HCT116 (cell line): ENCODE measurements around the gene SLC25A48. TPM values are rescaled to one million over a fixed set of nuclear protein-coding genes. Genes with fewer than 3 reads are reported as not detected.

Source experiments
- ATAC-seq: fragments of 200-7000 bp; cut with Tn5 transposase; 2 replicates; pipeline ENCODE4 v1.9.1; 2020; ENCODE audit warnings: mild to moderate bottlenecking, moderate library complexity
- BruUV-seq: library from RNA; stranded (reverse); fragments of 400-500 nt; replicated peaks from 2 replicates; lab custom pipeline; 2021; lab: Mats Ljungman, UMichigan
- CTCF ChIA-PET: fragments of 300-600 bp; sonication (Branson Sonifier 250); formaldehyde crosslinking; loops from one replicate; lab custom pipeline; 2021; ENCODE audit warnings: antibody characterized with exemption; lab: Charles Lee
- POLR2A ChIA-PET: fragments of 300-600, 350-600 bp; sonication (Branson Sonifier 250); formaldehyde crosslinking; loops from one replicate; lab custom pipeline; 2021; ENCODE audit warnings: antibody characterized with exemption; lab: Charles Lee
- RAD21 ChIA-PET, 2 experiments: fragments of 300-600 bp; sonication (Branson Sonifier 250); formaldehyde crosslinking; loops; one replicate each; lab custom pipeline; 2023; ENCODE audit warnings: low total read pairs in 2 of 2; ENCODE audit not compliant: uncharacterized antibody in 2 of 2, unreplicated experiment in 2 of 2, low non-redundant PET in 1 of 2; lab: Charles Lee
- DNase-seq: peaks from one replicate; pipeline ENCODE4 v3.0.0-alpha.2; 2010; ENCODE audit warnings: low read depth, low spot score
- H2AFZ ChIP-seq: fragments of 200-600 bp; shearing (Covaris generic), sonication (generic); 2 replicates; pipeline ENCODE4 v1.6.1; 2017; ENCODE audit warnings: low read depth, mixed run types, mixed read lengths, antibody characterized with exemption, low read length; ENCODE audit not compliant: poor library complexity, severe bottlenecking
- H3K27ac ChIP-seq: 2 replicates; pipeline ENCODE4 v1.5.1; 2012; ENCODE audit warnings: low read depth, low read length
- H3K27me3 ChIP-seq: fragments of 200-600 bp; sonication (generic); 2 replicates; pipeline ENCODE4 v1.6.1; 2016; ENCODE audit warnings: mixed run types, low read length, mixed read lengths; ENCODE audit not compliant: insufficient read depth
- H3K36me3 ChIP-seq, 2 experiments: fragments of 200-500 bp in 1 of 2; fragments of 200-600 bp in 1 of 2; sonication (Bioruptor generic) in 1 of 2; sonication (generic) in 1 of 2; 2 replicates each; pipeline versions ENCODE4 v1.5.1 to v1.6.1; 2014 to 2016; ENCODE audit warnings: low read length in 2 of 2, inconsistent platforms in 1 of 2, mixed read lengths in 1 of 2, mixed run types in 1 of 2; ENCODE audit not compliant: insufficient read depth in 2 of 2, control insufficient read depth in 1 of 2
- H3K4me1 ChIP-seq, 2 experiments: fragments of 200-600 bp in 1 of 2; sonication (generic) in 1 of 2; 2 replicates each; pipeline versions ENCODE4 v1.5.1 to v1.6.1; 2012 to 2017; ENCODE audit warnings: low read length in 2 of 2, inconsistent platforms in 1 of 2, mild to moderate bottlenecking in 1 of 2, mixed read lengths in 1 of 2, mixed run types in 1 of 2, moderate library complexity in 1 of 2; ENCODE audit not compliant: insufficient read depth in 2 of 2, control insufficient read depth in 1 of 2
- H3K4me2 ChIP-seq: fragments of 200-600 bp; sonication (generic); 2 replicates; pipeline ENCODE4 v1.6.1; 2017; ENCODE audit warnings: mixed run types, low read length, mixed read lengths
- H3K4me3 ChIP-seq, 2 experiments: fragments of 200-600 bp in 1 of 2; sonication (generic) in 1 of 2; replicated peaks in 1 of 2; 2 replicates each; pipeline ENCODE4 v1.5.1; 2011 to 2016; ENCODE audit warnings: low read length in 2 of 2, control low read depth in 1 of 2, low read depth in 1 of 2, mild to moderate bottlenecking in 1 of 2, mixed read lengths in 1 of 2, mixed run types in 1 of 2
- H3K79me2 ChIP-seq: fragments of 200-600 bp; sonication (generic); 2 replicates; pipeline ENCODE4 v1.6.1; 2017; ENCODE audit warnings: mild to moderate bottlenecking, mixed run types, low read length, moderate library complexity, mixed read lengths; ENCODE audit not compliant: insufficient read depth
- H3K9ac ChIP-seq: fragments of 200-600 bp; sonication (generic); 2 replicates; pipeline ENCODE4 v1.6.1; 2016; ENCODE audit warnings: low read length, mixed read lengths
- H3K9me2 ChIP-seq: fragments of 200-600 bp; sonication (generic), shearing (Covaris generic); 2 replicates; pipeline ENCODE4 v1.6.1; 2017; ENCODE audit warnings: mixed run types, mild to moderate bottlenecking, moderate library complexity; ENCODE audit not compliant: insufficient read depth
- H3K9me3 ChIP-seq, 2 experiments: fragments of 200-500 bp in 1 of 2; fragments of 200-600 bp in 1 of 2; sonication (Bioruptor generic) in 1 of 2; sonication (generic) in 1 of 2; 2 replicates each; pipeline ENCODE4 v1.6.1; 2014 to 2017; ENCODE audit warnings: low read length in 2 of 2, mixed read lengths in 2 of 2, inconsistent platforms in 1 of 2, low read depth in 1 of 2, mild to moderate bottlenecking in 1 of 2, mixed run types in 1 of 2, moderate library complexity in 1 of 2; ENCODE audit not compliant: control insufficient read depth in 1 of 2, insufficient read depth in 1 of 2
- H4K20me1 ChIP-seq: fragments of 200-600 bp; sonication (generic), shearing (Covaris generic); 2 replicates; pipeline ENCODE4 v1.6.1; 2017; ENCODE audit warnings: mixed run types, mild to moderate bottlenecking, moderate library complexity; ENCODE audit not compliant: insufficient read depth
- CBX3 ChIP-seq: IDR thresholded peaks from 2 replicates; pipeline ENCODE4 v1.6.1; 2012; ENCODE audit warnings: low read depth
- CEBPB ChIP-seq: IDR thresholded peaks from 2 replicates; pipeline ENCODE4 v1.6.1; 2012; ENCODE audit warnings: low read depth
- CTCF ChIP-seq, 3 experiments: fragments of 200-600 bp in 1 of 3; sonication (generic) in 1 of 3; IDR thresholded peaks in 2 of 3; conservative IDR thresholded peaks in 1 of 3; 2 replicates each; pipeline ENCODE4 v1.5.1; 2012 to 2017; ENCODE audit warnings: low read depth in 2 of 3, low read length in 2 of 3, antibody characterized with exemption in 1 of 3, borderline replicate concordance in 1 of 3, control low read depth in 1 of 3, mild to moderate bottlenecking in 1 of 3, mixed read lengths in 1 of 3, mixed run types in 1 of 3, moderate library complexity in 1 of 3; ENCODE audit not compliant: insufficient read depth in 1 of 3
- ELF1 ChIP-seq: IDR thresholded peaks from 2 replicates; pipeline ENCODE4 v1.6.1; 2012; ENCODE audit warnings: low read depth, borderline replicate concordance
- EZH2 ChIP-seq: fragments of 200-600 bp; sonication (generic); IDR thresholded peaks from 2 replicates; pipeline ENCODE4 v1.6.1; 2017; ENCODE audit warnings: antibody characterized with exemption, mixed run types
- EZH2phosphoT487 ChIP-seq: fragments of 200-600 bp; IDR thresholded peaks from 2 replicates; pipeline ENCODE4 v1.6.1; 2018; ENCODE audit warnings: antibody characterized with exemption, borderline replicate concordance
- FOSL1 ChIP-seq: IDR thresholded peaks from 2 replicates; pipeline ENCODE4 v1.6.1; 2012; ENCODE audit warnings: low read depth
- JUND ChIP-seq: IDR thresholded peaks from 2 replicates; pipeline ENCODE4 v1.6.1; 2012
- MAX ChIP-seq: IDR thresholded peaks from 2 replicates; pipeline ENCODE4 v1.6.1; 2012
- POLR2AphosphoS5 ChIP-seq: IDR thresholded peaks from 2 replicates; pipeline ENCODE4 v1.6.1; 2011; ENCODE audit warnings: mild to moderate bottlenecking, low read depth, low read length, moderate library complexity
- RAD21 ChIP-seq: IDR thresholded peaks from 2 replicates; pipeline ENCODE4 v1.6.1; 2012; ENCODE audit warnings: low read depth, mild to moderate bottlenecking
- REST ChIP-seq: IDR thresholded peaks from 2 replicates; pipeline ENCODE4 v1.6.1; 2012; ENCODE audit warnings: low read depth
- SIN3A ChIP-seq: IDR thresholded peaks from 2 replicates; pipeline ENCODE4 v1.6.1; 2012; ENCODE audit warnings: low read depth
- SP1 ChIP-seq: IDR thresholded peaks from 2 replicates; pipeline ENCODE4 v1.6.1; 2012; ENCODE audit warnings: low read depth
- SRF ChIP-seq: IDR thresholded peaks from 2 replicates; pipeline ENCODE4 v1.6.1; 2012; ENCODE audit warnings: low read depth
- TCF7L2 ChIP-seq: IDR thresholded peaks from 2 replicates; pipeline ENCODE4 v1.7.0; 2011; ENCODE audit warnings: borderline replicate concordance, inconsistent platforms; ENCODE audit not compliant: insufficient read depth, insufficient read length; ENCODE audit errors: extremely low read depth
- YY1 ChIP-seq: IDR thresholded peaks from 2 replicates; pipeline ENCODE4 v1.6.1; 2011; ENCODE audit warnings: low read length, low read depth, moderate library complexity, mild to moderate bottlenecking; ENCODE audit not compliant: insufficient replicate concordance; ENCODE audit errors: extremely low read depth
- ZBTB33 ChIP-seq: IDR thresholded peaks from 2 replicates; pipeline ENCODE4 v1.6.1; 2011; ENCODE audit warnings: mild to moderate bottlenecking, low read length, moderate library complexity; ENCODE audit not compliant: insufficient replicate concordance; ENCODE audit errors: extremely low read depth
- ZFX ChIP-seq: fragments of 450-650 bp; IDR thresholded peaks from 2 replicates; pipeline ENCODE4 v1.6.1; 2017
- ZNF274 ChIP-seq: fragments of 200-500 bp; sonication (Bioruptor generic); IDR thresholded peaks from 2 replicates; pipeline ENCODE4 v1.6.1; 2014; ENCODE audit warnings: mild to moderate bottlenecking, low read depth, low read length, inconsistent platforms
- intact Hi-C: fragments of 100-400 bp; cut with micrococcal nuclease; formaldehyde crosslinking; loops from 2 replicates; pipeline ENCODE4 v1.10.0; 2022
- total RNA-seq: library from RNA; stranded (reverse); gene quantifications from one replicate; pipeline ENCODE4 v1.2.1, GENCODE V29; 2021; ENCODE audit not compliant: unreplicated experiment

The SLC25A48 gene
- total RNA-seq, 1 experiment from 2014 or later, result 2.8 TPM

GRCh38 chr5:135826994-135827671 lies 7.3 kb upstream of the SLC25A48 start:
- Histone ChIP-seq H3K9me2 (no peaks in the 10 kb centered on the region), H3K4me1 (peaks cover 0 to 3% of the 10 kb centered on the region in 2 experiments; a peak in 1 of 4 replicates), H3K9ac (no peak overlapping the region), H3K4me2 (no peak overlapping the region), H4K20me1 (no peaks in the 10 kb centered on the region), H3K36me3 (no peaks in the 10 kb centered on the region), H3K27me3 (no peaks in the 10 kb centered on the region), H3K9me3 (no peaks in the 10 kb centered on the region), H3K4me3 (no peak overlapping the region), H3K27ac (no peak overlapping the region), H2AFZ (no peak overlapping the region), H3K79me2 (no peaks in the 10 kb centered on the region)
- ChIA-PET CTCF (interaction anchor here (1.9 to 2.6 kb wide), 2 partner anchors 261 kb away, joined by 8 read pairs; no protein-coding TSS in a partner anchor), RAD21 (no interaction called here), POLR2A (no interaction called here)
- ATAC-seq (no peak), DNase-seq (no peak)
- no peak for TF ChIP-seq TCF7L2
- no peak for TF ChIP-seq FOSL1
- TF ChIP-seq ZNF274, result no peak
- no peak for TF ChIP-seq REST
- no peak for TF ChIP-seq EZH2phosphoT487
- no peak for TF ChIP-seq EZH2
- TF ChIP-seq RAD21, result no peak
- no peak for TF ChIP-seq CTCF (IDR thresholded peaks at IDR 0.05 in 2 of 3, conservative IDR thresholded peaks at IDR 0.05 in 1 of 3; ENCODE audit: borderline replicate concordance in 1 of 3, insufficient read depth in 1 of 3, low read depth in 2 of 3, low read length in 2 of 3)
- no peak for TF ChIP-seq ELF1
- TF ChIP-seq CEBPB, result no peak
- no peak for TF ChIP-seq CBX3
- TF ChIP-seq MAX, result no peak
- no peak for TF ChIP-seq YY1
- TF ChIP-seq POLR2AphosphoS5, result no peak
- TF ChIP-seq JUND, result no peak
- TF ChIP-seq SP1, result no peak
- TF ChIP-seq ZFX, result no peak
- no peak for TF ChIP-seq SIN3A
- TF ChIP-seq SRF, result no peak
- TF ChIP-seq ZBTB33, result no peak
- no TSS peak for BruUV-seq
- intact Hi-C loops, result no loop called here
